Measurements from ENCODE around the gene RTN4R.

RTN4R gene

DNA sequence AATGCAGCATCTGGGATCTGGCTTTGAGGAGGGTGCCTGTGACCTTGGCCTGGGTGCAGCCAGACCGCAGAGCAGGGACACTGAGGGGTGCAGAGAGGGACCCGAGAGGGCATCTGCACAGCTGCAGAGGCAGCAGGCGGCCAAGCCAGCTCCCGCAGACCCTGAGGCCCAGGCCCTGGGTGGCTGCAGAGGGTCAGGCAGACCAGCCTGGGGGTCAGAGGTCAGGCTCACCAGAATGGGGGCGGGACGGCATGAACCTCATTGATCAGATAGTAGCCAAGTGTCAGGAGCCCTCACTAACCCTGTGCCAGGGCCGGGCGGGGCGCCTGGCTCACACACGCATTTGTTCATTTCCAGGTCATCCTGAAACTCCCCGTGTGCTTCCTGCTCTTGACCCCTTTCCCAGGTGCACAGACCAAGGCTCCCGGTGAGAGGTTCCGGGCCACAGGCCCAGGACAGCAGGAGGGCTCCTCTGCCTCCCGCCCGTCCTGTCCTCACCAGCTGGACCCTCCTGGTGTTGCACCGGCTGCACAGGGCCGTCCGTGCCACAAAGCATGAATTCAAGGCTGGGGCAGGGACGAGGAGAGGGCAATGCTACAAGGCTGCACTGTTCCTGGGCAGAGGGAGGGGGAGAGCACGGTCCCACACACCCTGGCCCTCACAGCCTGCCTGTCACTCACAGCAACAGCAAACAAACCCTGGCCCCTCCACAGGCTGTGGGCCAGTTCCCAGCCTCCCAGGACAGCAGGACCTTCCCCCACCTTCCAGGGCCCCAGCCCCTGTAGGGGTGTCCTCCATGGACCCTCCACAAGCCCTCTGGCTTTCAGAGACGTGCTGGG lies 3.3 kb downstream of the RTN4R start:
- TF ChIP-seq POLR2AphosphoS5 (IDR thresholded peaks at IDR 0.05; ENCODE audit: low read depth, low read length): no peak
- TF ChIP-seq REST (IDR thresholded peaks at IDR 0.05; ENCODE audit: insufficient read depth in 1 of 2, low read depth in 2 of 2, low read length in 2 of 2): no peak
- no peak for TF ChIP-seq TAF1 (IDR thresholded peaks at IDR 0.05; ENCODE audit: borderline replicate concordance, insufficient read depth, low read length)
- no peak for TF ChIP-seq SIN3A (IDR thresholded peaks at IDR 0.05; ENCODE audit: borderline replicate concordance, insufficient read depth, low read length)
- no peak for TF ChIP-seq FOXP2 (optimal IDR thresholded peaks at IDR 0.05; ENCODE audit: borderline replicate concordance, extremely low read depth, extremely low read length, insufficient read depth)

DNA sequence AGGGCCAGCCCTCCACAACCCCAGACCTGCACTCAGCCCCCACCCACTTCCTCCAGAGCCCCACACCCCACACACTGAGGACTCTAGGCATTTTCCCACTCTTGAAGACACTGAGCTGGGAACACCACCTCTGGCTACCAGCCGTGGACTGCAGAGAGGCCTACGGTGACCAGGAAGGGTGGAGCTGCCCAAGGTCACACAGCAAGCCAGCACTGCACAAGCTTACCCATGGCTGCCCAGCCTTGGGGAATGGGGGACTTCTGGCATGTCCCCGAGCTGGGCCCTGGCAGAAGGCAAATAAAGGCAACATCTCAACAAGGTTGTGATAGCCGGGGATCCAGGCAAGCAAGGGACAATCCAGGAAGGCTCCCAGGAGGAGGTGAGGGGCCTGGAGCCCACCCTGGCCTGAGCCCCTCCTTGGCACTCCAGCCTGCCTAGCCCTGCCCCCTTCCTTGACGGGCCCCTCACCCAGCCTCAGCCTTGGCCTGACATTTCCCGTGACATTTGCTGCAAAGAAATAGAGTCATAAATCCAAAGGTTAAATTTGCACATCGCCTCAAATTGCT lies 5.5 kb downstream of the RTN4R start:
- TF ChIP-seq TAF1 (IDR thresholded peaks at IDR 0.05; ENCODE audit: borderline replicate concordance, insufficient read depth, low read length): no peak
- no peak for TF ChIP-seq FOXP2 (optimal IDR thresholded peaks at IDR 0.05; ENCODE audit: borderline replicate concordance, extremely low read depth, extremely low read length, insufficient read depth)
- TF ChIP-seq REST (IDR thresholded peaks at IDR 0.05; ENCODE audit: insufficient read depth in 1 of 2, low read depth in 2 of 2, low read length in 2 of 2): no peak
- TF ChIP-seq SIN3A (IDR thresholded peaks at IDR 0.05; ENCODE audit: borderline replicate concordance, insufficient read depth, low read length): no peak
- no peak for TF ChIP-seq POLR2AphosphoS5 (IDR thresholded peaks at IDR 0.05; ENCODE audit: low read depth, low read length)

DNA sequence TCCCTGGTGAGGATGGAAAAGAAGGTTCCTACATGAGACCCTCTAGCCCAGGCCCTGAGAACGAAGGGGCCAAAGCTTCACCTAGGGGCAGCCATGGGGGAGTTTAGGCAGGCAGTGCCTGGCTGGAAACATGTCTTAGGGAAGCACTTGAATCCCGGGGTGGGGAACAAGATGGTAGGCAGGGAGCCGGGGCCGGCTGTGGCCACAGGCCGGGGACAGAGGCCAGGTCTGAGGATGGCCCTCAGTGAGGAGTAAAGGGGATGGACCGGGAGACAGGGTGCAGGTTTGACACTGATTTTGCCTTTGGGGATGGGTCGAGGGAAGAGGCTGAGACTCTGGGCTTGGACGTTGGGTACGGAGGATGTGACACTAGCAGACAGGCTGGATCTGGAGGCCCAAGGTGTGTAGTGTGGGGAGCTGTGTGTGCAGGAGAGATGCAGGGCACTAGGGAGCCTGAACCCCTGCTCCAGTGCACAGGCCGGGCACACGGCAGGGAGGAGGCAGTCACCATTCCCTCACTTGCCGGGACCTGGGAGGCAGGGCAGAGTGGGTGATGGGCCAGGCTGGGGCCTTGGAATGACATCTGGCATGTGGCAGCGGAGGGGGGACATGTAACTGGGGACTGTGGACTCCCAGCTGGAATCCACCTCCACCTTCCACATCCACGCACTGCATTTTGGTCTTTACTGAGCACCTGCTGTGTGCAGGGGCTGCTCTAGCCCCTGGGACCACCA lies 6.1 kb downstream of the RTN4R start:
- TF ChIP-seq POLR2AphosphoS5 (IDR thresholded peaks at IDR 0.05; ENCODE audit: low read depth, low read length) (no peak), REST (IDR thresholded peaks at IDR 0.05; ENCODE audit: insufficient read depth in 1 of 2, low read depth in 2 of 2, low read length in 2 of 2) (no peak), FOXP2 (optimal IDR thresholded peaks at IDR 0.05; ENCODE audit: borderline replicate concordance, extremely low read depth, extremely low read length, insufficient read depth) (no peak), TAF1 (IDR thresholded peaks at IDR 0.05; ENCODE audit: borderline replicate concordance, insufficient read depth, low read length) (no peak), SIN3A (IDR thresholded peaks at IDR 0.05; ENCODE audit: borderline replicate concordance, insufficient read depth, low read length) (no peak)

- no peak for TF ChIP-seq FOXP2 (optimal IDR thresholded peaks at IDR 0.05; ENCODE audit: borderline replicate concordance, extremely low read depth, extremely low read length, insufficient read depth)
- TF ChIP-seq POLR2AphosphoS5 (IDR thresholded peaks at IDR 0.05; ENCODE audit: low read depth, low read length): no peak
- no peak for TF ChIP-seq TAF1 (IDR thresholded peaks at IDR 0.05; ENCODE audit: borderline replicate concordance, insufficient read depth, low read length)
- TF ChIP-seq REST (IDR thresholded peaks at IDR 0.05; ENCODE audit: insufficient read depth in 1 of 2, low read depth in 2 of 2, low read length in 2 of 2): no peak
- no peak for TF ChIP-seq SIN3A (IDR thresholded peaks at IDR 0.05; ENCODE audit: borderline replicate concordance, insufficient read depth, low read length)
Measured at GRCh38 chr22:20260071-20260765, 7.9 kb downstream of the RTN4R start.

Data from PFSK-1 (cell line).